ENCODE results near the gene GOLGA6D. TPM values are rescaled to one million over a fixed set of nuclear protein-coding genes. Genes with fewer than 3 reads are reported as not detected.
"Not testable (repeated sequence)": the region's sequence is repeated elsewhere in the genome, so short reads cannot be mapped to it uniquely, and the experiment has no call there.

The GOLGA6D gene
- total RNA-seq, 1 donor from 2014 or later, result not detected

- Mint-ChIP-seq H3K27ac (ENCODE audit: unreplicated experiment) (no peak overlapping the region), H3K36me3 (ENCODE audit: unreplicated experiment) (no peaks in the 10 kb centered on the region), H3K9me3 (ENCODE audit: unreplicated experiment) (no peaks in the 10 kb centered on the region), H3K4me1 (ENCODE audit: unreplicated experiment) (no peaks in the 10 kb centered on the region), H3K4me3 (ENCODE audit: unreplicated experiment) (no peak overlapping the region), H3K27me3 (ENCODE audit: unreplicated experiment) (peaks cover 38% of the 10 kb centered on the region)
- DNase-seq (ENCODE audit: extremely low spot score, unreplicated experiment), result no peak
- TF ChIP-seq, protein P1, sequence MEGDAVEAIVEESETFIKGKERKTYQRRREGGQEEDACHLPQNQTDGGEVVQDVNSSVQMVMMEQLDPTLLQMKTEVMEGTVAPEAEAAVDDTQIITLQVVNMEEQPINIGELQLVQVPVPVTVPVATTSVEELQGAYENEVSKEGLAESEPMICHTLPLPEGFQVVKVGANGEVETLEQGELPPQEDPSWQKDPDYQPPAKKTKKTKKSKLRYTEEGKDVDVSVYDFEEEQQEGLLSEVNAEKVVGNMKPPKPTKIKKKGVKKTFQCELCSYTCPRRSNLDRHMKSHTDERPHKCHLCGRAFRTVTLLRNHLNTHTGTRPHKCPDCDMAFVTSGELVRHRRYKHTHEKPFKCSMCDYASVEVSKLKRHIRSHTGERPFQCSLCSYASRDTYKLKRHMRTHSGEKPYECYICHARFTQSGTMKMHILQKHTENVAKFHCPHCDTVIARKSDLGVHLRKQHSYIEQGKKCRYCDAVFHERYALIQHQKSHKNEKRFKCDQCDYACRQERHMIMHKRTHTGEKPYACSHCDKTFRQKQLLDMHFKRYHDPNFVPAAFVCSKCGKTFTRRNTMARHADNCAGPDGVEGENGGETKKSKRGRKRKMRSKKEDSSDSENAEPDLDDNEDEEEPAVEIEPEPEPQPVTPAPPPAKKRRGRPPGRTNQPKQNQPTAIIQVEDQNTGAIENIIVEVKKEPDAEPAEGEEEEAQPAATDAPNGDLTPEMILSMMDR (IDR thresholded peaks at IDR 0.05), result no peak
These were observed 45.2 kb upstream of the GOLGA6D start for GRCh38 chr15:75237316-75237982.

DNA sequence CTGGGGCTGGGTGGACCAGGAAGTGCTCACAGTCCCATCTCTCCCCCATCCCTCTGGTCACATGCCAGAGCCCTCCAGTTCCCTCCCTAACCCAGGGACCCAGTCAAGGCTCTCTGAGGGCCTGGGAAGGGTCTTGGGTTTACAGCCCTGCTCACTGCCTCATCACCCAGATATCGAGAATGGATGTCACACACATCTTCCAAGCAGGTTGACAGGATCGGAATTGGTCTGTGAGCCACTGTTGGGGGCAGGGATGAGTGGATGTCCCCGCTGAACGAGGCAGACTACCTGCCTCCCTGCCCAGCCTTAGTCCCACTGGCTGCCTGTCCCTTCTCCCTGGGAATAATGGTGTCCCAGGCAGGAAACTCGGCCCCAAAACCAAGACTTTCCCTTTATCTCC, 44.5 kb upstream of the GOLGA6D start:
- Mint-ChIP-seq H3K27me3 (ENCODE audit: unreplicated experiment) (peaks cover 38% of the 10 kb centered on the region), H3K4me3 (ENCODE audit: unreplicated experiment) (no peak overlapping the region), H3K4me1 (ENCODE audit: unreplicated experiment) (no peaks in the 10 kb centered on the region), H3K9me3 (ENCODE audit: unreplicated experiment) (no peaks in the 10 kb centered on the region), H3K36me3 (ENCODE audit: unreplicated experiment) (no peaks in the 10 kb centered on the region), H3K27ac (ENCODE audit: unreplicated experiment) (no peak overlapping the region)
- no peak for DNase-seq (ENCODE audit: extremely low spot score, unreplicated experiment)
- TF ChIP-seq, protein P1 (IDR thresholded peaks at IDR 0.05), result no peak

DNA sequence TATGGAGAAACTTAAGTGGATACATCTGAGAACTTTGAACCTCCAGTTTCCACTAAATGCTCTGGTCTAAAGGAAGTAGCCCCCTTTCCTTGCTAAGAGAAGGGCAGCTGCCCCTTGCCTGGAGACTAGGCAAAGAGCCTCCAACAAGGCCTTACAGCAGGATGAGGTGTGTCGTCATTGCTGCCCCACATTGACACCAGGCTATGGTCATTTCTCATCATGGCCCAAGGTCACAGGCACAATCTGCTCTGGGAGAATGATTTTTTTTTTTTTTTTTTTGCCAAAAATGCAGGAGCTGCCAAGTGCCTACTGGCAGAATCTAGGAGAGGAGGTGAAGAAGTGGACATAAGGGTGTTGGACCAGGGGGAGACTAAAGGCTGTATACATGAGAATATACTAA, 36.9 kb upstream of the GOLGA6D start:
- H3K27ac Mint-ChIP-seq (ENCODE audit: unreplicated experiment); H3K4me1 Mint-ChIP-seq (ENCODE audit: unreplicated experiment); H3K4me3 Mint-ChIP-seq (ENCODE audit: unreplicated experiment); DNase-seq (ENCODE audit: extremely low spot score, unreplicated experiment); H3K36me3 Mint-ChIP-seq (ENCODE audit: unreplicated experiment); H3K9me3 Mint-ChIP-seq (ENCODE audit: unreplicated experiment): not testable (repeated sequence)
- H3K27me3 Mint-ChIP-seq (ENCODE audit: unreplicated experiment), result peaks cover 63% of the 10 kb centered on the region

- not testable (repeated sequence) for H3K4me1 Mint-ChIP-seq (ENCODE audit: unreplicated experiment); H3K36me3 Mint-ChIP-seq (ENCODE audit: unreplicated experiment); H3K27ac Mint-ChIP-seq (ENCODE audit: unreplicated experiment); H3K4me3 Mint-ChIP-seq (ENCODE audit: unreplicated experiment); H3K9me3 Mint-ChIP-seq (ENCODE audit: unreplicated experiment); DNase-seq (ENCODE audit: extremely low spot score, unreplicated experiment)
- peaks cover 76% of the 10 kb centered on the region for H3K27me3 Mint-ChIP-seq (ENCODE audit: unreplicated experiment)
These were observed 33.6 kb upstream of the GOLGA6D start for GRCh38 chr15:75248991-75249390.

DNA sequence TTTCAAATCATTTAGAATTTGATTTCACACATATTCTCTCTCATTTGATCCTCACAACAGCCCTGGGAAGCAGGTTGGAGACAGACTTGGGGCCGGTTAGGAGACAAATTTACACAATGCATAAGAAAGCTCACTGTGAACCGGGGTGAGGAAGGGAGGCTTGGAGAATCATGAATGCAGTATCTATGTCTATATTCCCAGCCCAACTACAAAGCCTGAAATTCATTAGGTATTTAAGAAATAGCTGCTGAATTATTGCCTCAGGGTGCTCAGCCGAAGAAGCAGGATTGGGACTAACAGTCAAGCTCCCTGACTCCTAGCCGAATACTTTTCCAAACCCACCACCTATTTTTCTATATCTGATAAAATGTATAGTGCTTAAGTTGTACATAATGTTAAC, 32.9 kb upstream of the GOLGA6D start:
- DNase-seq (ENCODE audit: extremely low spot score, unreplicated experiment), result no peak
- Mint-ChIP-seq H3K4me1 (ENCODE audit: unreplicated experiment) (no peaks in the 10 kb centered on the region), H3K9me3 (ENCODE audit: unreplicated experiment) (no peaks in the 10 kb centered on the region), H3K4me3 (ENCODE audit: unreplicated experiment) (no peak overlapping the region), H3K27ac (ENCODE audit: unreplicated experiment) (no peak overlapping the region), H3K27me3 (ENCODE audit: unreplicated experiment) (peaks cover 75% of the 10 kb centered on the region), H3K36me3 (ENCODE audit: unreplicated experiment) (no peaks in the 10 kb centered on the region)
- TF ChIP-seq, protein P1 (IDR thresholded peaks at IDR 0.05), result no peak

GRCh38 chr15:75251343-75251742, 31.3 kb upstream of the GOLGA6D start:
- not testable (repeated sequence) for H3K4me3 Mint-ChIP-seq (ENCODE audit: unreplicated experiment); H3K27ac Mint-ChIP-seq (ENCODE audit: unreplicated experiment); H3K36me3 Mint-ChIP-seq (ENCODE audit: unreplicated experiment); DNase-seq (ENCODE audit: extremely low spot score, unreplicated experiment); H3K4me1 Mint-ChIP-seq (ENCODE audit: unreplicated experiment); H3K9me3 Mint-ChIP-seq (ENCODE audit: unreplicated experiment)
- H3K27me3 Mint-ChIP-seq (ENCODE audit: unreplicated experiment), result peaks cover 63% of the 10 kb centered on the region
